Activated CD4-positive, alpha-beta memory T cell treated with anti-CD3 and anti-CD28 coated beads for 36 hours (primary cell): ENCODE data around the gene DELE1. TPM values are rescaled to one million over a fixed set of nuclear protein-coding genes. Genes with fewer than 3 reads are reported as not detected.

Experiments
- CTCF ChIA-PET: fragments of 350-600 bp; sonication (Branson Sonifier 250); formaldehyde crosslinking; loops from one replicate; lab custom pipeline; 2021; ENCODE audit warnings: antibody characterized with exemption, inconsistent platforms; lab: Charles Lee
- POLR2A ChIA-PET: fragments of 350-600 bp; sonication (Branson Sonifier 250); formaldehyde crosslinking; loops from one replicate; lab custom pipeline; 2021; ENCODE audit warnings: antibody characterized with exemption; lab: Charles Lee
- DNase-seq: peaks from one replicate; pipeline ENCODE4 v3.0.0-alpha.2; 2020
- H3K27ac Mint-ChIP-seq: one replicate; pipeline ENCODE4 v1.8.0; 2021; ENCODE audit warnings: mixed read lengths
- H3K27me3 Mint-ChIP-seq: one replicate; pipeline ENCODE4 v1.8.0; 2021; ENCODE audit warnings: mixed read lengths
- H3K36me3 Mint-ChIP-seq: one replicate; pipeline ENCODE4 v1.8.0; 2021; ENCODE audit warnings: mixed read lengths
- H3K4me1 Mint-ChIP-seq: one replicate; pipeline ENCODE4 v1.8.0; 2021; ENCODE audit warnings: low read depth, mixed read lengths
- H3K4me3 Mint-ChIP-seq: one replicate; pipeline ENCODE4 v1.8.0; 2021; ENCODE audit warnings: mild to moderate bottlenecking, mixed read lengths
- H3K9me3 Mint-ChIP-seq: one replicate; pipeline ENCODE4 v1.8.0; 2021; ENCODE audit warnings: mixed read lengths
- intact Hi-C: fragments of 100-400 bp; cut with micrococcal nuclease; formaldehyde crosslinking; loops from one replicate; pipeline ENCODE4 v1.15.1; 2023
- total RNA-seq, 2 experiments: library from RNA; stranded (reverse); gene quantifications; one replicate each; pipeline ENCODE4 v1.2.3, GENCODE V29; 2021

The DELE1 gene, protein sequence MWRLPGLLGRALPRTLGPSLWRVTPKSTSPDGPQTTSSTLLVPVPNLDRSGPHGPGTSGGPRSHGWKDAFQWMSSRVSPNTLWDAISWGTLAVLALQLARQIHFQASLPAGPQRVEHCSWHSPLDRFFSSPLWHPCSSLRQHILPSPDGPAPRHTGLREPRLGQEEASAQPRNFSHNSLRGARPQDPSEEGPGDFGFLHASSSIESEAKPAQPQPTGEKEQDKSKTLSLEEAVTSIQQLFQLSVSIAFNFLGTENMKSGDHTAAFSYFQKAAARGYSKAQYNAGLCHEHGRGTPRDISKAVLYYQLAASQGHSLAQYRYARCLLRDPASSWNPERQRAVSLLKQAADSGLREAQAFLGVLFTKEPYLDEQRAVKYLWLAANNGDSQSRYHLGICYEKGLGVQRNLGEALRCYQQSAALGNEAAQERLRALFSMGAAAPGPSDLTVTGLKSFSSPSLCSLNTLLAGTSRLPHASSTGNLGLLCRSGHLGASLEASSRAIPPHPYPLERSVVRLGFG
- 10 to 100 TPM; 49.3 to 51.5 TPM for total RNA-seq

DNA sequence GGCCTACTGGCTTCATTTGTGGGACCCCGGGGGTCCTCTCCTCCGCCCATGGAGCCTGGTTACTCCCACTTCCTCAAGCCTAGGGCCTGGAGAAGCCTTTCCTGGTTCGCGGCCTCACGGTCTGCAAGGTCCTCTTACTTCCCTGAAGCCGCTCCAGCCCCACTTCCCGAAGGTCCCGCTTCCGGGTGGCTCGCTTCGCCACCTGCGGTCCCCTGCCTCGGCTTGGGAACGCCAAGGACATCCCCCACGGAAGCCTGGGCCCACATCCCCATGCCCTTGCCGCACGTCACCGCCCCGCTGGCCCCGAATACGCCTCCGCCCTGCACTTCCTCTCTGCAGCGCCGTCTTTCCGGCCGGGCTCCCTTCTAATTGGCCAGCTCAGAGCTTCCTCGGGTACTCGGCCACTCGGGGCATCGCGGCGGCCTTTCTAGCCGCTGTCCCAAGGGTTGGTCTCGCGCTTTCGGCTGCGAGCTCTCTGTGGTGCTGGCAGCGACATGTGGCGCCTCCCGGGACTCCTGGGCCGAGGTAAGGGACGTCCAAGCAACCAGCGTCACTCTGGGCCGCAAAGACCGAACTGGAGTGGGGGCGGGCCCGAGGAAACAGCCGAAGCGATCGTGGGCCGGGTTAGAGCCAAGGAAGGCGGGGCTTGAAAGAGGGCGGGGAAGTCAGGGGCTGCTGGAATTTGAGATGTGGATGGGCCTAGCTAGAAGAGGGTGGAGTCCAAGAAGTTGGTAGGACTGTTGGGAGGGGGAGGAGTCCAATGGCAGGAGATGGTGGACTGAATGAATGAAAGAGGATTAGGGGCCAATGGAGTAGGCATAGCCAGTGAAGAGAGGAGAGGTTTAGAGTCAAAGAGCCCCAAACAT is at the start of gene DELE1:
Gene DELE1, plus strand, starts transcription at position 424 of the 866 bp plus-strand sequence. Its CDS starts 71 bp downstream, at position 495.
- peaks cover 26% of the 10 kb centered on the region for H3K36me3 Mint-ChIP-seq
- H3K4me3 Mint-ChIP-seq = peak within 1 kb of the TSS; percentile 80

DNA sequence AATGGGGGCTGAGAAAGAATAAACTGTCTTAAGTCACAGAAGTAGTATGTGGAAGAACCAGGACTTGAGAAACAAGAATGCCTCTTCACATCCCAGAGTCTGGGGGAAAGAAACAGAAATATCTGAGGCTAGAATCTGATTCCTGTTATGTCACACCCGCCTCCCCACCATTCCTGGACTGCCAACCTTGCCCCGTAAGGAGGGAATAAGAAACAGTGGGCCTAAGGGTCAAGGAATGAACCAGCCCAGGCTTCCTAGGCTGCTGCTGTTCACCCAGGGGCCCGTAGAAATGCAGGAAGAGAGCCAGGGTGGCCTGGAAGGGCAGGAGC is 49.8 kb upstream of the DELE1 start:
- ChIA-PET CTCF (no interaction called here), POLR2A (no interaction called here)
- intact Hi-C loops = no loop called here
- H3K27ac Mint-ChIP-seq = no peak overlapping the region
- no peaks in the 10 kb centered on the region for H3K36me3 Mint-ChIP-seq
- H3K9me3 Mint-ChIP-seq = no peaks in the 10 kb centered on the region
- peaks cover 58% of the 10 kb centered on the region for H3K27me3 Mint-ChIP-seq
- H3K4me3 Mint-ChIP-seq = no peak overlapping the region
- no peak for DNase-seq
- H3K4me1 Mint-ChIP-seq = peaks cover 16% of the 10 kb centered on the region

More for the DNA sequence above, at the start of gene DELE1:
- CTCF ChIA-PET = interaction anchor here (0.6 to 3.8 kb wide), 12 partner anchors 37 to 359 kb away, joined by 3 to 32 read pairs (median 4); partner anchors contain the start of genes PCDH1 and RNF14
- peak within 1 kb of the TSS; percentile 96 for H3K27ac Mint-ChIP-seq
- intact Hi-C loops = loop anchor here (1.0 kb wide), 3 partner anchors 37 to 230 kb away; partner anchors contain the start of gene RNF14
- H3K27me3 Mint-ChIP-seq = no peaks in the 10 kb centered on the region
- H3K4me1 Mint-ChIP-seq = peaks cover 18% of the 10 kb centered on the region
- POLR2A ChIA-PET = interaction anchor here (1.1 to 1.6 kb wide), 9 partner anchors 17 to 432 kb away, joined by 3 to 10 read pairs (median 5); partner anchors contain the start of genes FCHSD1, PCDH12 and RNF14
- H3K9me3 Mint-ChIP-seq = no peaks in the 10 kb centered on the region
- DNase-seq = peak; percentile 96

DNA sequence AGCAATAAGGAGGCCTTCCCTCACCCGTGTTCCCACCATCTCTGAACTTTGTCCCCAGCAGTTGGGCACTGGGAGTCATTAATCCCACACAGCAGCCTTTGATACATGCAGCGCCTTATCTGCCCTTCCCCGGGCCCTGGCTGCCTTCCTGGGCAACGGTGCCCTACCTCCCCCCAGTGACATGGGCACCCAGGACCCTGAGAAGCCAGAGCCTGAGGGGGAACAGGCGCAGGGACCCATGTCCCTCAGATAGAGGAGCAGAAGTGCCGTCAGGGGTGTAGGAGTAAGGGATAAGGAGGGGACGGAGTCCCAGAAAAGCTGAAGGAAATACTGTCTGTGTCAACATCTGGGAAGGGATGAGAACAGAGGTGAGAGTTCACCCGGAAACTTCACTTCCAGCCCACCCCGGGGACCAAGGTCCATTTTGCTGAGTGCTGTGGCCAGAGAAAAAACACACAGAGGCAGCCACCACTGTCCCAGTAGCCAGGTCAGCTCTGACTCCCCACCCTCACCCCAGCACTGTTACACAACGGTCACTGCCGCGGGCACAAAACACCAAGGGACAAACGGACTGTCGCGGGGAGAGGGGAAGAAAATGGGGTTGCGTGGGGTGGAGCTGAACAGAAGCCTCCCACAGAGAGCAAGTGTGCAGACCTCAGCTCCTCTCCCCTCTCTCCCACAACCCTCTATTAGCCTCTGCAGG is 49.3 kb upstream of the DELE1 start:
- DNase-seq = no peak

DNA sequence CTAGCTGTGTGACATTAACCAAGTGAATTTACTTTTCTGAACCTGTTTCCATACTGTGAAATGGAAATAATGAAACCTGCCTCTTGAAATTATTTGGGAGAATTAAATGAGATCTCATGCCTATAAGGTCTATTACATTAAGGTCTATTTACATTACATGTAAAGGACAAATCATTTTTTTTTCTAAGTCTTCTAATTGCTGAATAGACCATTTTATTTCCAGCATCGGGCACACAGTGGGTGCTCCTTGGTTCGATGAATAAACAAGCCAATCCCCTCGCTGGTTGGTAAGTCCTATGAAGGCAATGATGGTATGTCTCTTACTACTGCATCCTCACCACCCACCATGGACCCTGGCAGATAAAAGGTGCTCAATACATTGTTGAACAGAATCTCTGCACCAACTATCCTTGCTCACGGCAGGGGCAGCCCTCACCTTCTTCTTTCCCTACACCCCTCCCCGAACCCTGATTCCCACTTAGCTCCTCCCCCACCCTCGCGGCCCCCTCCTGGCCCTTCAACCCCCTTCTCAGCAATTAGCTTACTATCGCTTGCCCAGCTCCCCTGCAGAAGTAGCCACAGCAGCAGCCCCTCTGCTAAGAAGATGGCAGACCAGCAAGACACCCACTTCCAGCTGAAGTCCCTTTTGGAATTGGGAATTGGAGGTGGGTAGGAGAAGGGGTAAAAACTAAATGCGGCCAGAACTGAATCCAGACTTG is 48.5 kb upstream of the DELE1 start:
- Mint-ChIP-seq H3K27ac (no peak overlapping the region), H3K9me3 (no peaks in the 10 kb centered on the region), H3K4me3 (no peak overlapping the region), H3K4me1 (peaks cover 21% of the 10 kb centered on the region), H3K36me3 (no peaks in the 10 kb centered on the region), H3K27me3 (peaks cover 65% of the 10 kb centered on the region)
- intact Hi-C loops = no loop called here
- ChIA-PET POLR2A (interaction anchor here (0.6 to 1.0 kb wide), 2 partner anchors 182 to 495 kb away, joined by 3 read pairs; no protein-coding TSS in a partner anchor), CTCF (interaction anchor here (1.2 to 1.6 kb wide), 3 partner anchors 86 to 184 kb away, joined by 4 to 6 read pairs (median 5); no protein-coding TSS in a partner anchor)
- no peak for DNase-seq

More for the DNA sequence above, 49.3 kb upstream of the DELE1 start:
- Mint-ChIP-seq H3K27me3 (peaks cover 62% of the 10 kb centered on the region), H3K36me3 (no peaks in the 10 kb centered on the region), H3K4me1 (peaks cover 21% of the 10 kb centered on the region), H3K4me3 (no peak overlapping the region), H3K9me3 (no peaks in the 10 kb centered on the region), H3K27ac (no peak overlapping the region)
- ChIA-PET CTCF (interaction anchor here (1.2 to 1.6 kb wide), 3 partner anchors 87 to 183 kb away, joined by 4 to 6 read pairs (median 5); no protein-coding TSS in a partner anchor), POLR2A (no interaction called here)
- intact Hi-C loops = no loop called here

DNA sequence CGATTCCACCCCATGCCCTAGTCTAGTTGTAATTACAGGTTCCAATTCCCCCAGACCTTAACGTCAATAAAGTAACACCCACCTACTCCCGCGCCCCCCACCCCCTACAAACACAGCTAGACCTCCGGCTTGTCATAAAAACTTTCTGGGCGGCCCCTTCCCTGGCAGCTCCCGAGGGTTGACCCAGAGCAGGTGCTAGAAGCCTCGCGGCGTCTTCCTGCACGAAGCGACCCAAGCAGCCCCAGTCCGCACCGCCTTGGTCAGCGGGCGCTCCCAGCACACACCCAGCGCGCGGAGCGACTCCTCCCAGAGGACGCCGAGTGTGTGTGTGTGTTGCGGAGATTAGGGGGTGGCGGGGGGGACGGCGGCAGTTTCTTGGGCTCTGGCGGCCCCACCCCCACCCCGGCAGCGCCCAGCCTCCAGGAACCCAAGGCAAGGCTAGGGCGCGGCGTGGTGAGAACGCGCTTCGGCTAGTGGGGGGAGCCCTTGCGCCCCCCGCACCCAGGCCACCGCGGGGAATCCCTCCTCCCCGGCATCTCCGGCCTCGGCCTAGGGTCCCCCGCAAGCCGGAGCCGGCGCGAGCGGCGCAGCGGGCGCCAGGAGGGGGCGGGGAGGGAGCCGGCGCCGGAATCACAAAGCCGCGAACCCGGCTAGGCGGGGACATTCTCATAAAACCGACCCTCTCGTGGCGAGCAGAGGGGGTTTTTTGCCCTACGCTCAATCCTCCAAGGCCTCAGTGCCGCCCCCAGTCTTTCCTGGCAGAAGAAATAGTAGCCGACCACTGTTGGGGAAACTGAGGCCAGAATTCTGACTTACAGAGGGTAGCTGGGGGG is 47.7 kb upstream of the DELE1 start:
- Mint-ChIP-seq H3K36me3 (no peaks in the 10 kb centered on the region), H3K4me3 (no peak overlapping the region), H3K9me3 (no peaks in the 10 kb centered on the region), H3K27ac (no peak overlapping the region), H3K4me1 (peaks cover 21% of the 10 kb centered on the region), H3K27me3 (peaks cover 67% of the 10 kb centered on the region)
- intact Hi-C loops = no loop called here
- CTCF ChIA-PET = interaction anchor here (1.2 to 7.7 kb wide), 6 partner anchors 65 to 185 kb away, joined by 4 to 263 read pairs (median 6); no protein-coding TSS in a partner anchor
- POLR2A ChIA-PET = interaction anchor here (0.6 to 1.0 kb wide), 2 partner anchors 183 to 494 kb away, joined by 3 read pairs; no protein-coding TSS in a partner anchor
- DNase-seq = no peak

DNA sequence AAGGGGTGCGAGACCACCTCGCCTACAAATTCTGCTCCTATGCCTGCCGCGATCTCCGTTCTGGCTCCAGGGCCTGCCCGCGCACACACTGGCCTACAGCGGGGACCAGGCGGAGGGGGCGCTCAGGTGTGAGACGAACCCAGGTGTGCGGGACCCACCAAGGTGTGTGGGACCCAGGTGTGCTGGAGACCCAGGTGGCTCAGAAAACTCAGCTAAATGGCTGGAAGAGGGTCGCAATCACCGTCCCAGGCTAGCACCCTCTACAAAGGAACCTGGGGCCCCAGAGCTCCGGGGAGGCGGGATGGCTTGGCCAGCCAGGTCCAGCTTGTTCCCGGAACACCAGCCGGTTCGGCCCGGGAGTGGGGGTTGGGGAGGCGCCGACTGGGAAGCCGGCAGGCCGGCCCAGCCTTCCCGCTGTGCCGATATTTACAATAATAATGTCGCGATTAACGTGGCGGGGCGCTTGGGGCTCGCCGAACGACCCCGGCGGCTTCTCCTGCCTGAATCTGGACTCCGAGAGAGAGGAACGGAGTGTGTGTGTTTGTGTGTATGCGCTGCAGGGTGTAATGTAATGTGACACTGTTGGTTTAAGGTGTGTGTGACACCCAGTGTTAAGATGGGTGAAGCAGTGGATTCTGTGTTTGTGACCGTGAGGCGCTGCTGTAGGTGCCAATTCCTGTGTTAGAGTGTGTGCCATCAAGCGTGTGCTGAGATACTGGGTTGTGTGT is 46.9 kb upstream of the DELE1 start:
- no peaks in the 10 kb centered on the region for H3K9me3 Mint-ChIP-seq
- intact Hi-C loops = no loop called here
- CTCF ChIA-PET = interaction anchor here (1.2 to 7.7 kb wide), 7 partner anchors 14 to 184 kb away, joined by 5 to 263 read pairs (median 40); partner anchors contain the start of genes DELE1 and PCDH12
- H3K36me3 Mint-ChIP-seq = no peaks in the 10 kb centered on the region
- H3K4me3 Mint-ChIP-seq = peak overlapping the region; percentile 4
- H3K4me1 Mint-ChIP-seq = peaks cover 21% of the 10 kb centered on the region
- H3K27me3 Mint-ChIP-seq = peaks cover 70% of the 10 kb centered on the region
- POLR2A ChIA-PET = interaction anchor here (3.1 kb wide), 1 partner anchor 184 kb away, joined by 19 read pairs; no protein-coding TSS in a partner anchor
- no peak overlapping the region for H3K27ac Mint-ChIP-seq
- DNase-seq = no peak

DNA sequence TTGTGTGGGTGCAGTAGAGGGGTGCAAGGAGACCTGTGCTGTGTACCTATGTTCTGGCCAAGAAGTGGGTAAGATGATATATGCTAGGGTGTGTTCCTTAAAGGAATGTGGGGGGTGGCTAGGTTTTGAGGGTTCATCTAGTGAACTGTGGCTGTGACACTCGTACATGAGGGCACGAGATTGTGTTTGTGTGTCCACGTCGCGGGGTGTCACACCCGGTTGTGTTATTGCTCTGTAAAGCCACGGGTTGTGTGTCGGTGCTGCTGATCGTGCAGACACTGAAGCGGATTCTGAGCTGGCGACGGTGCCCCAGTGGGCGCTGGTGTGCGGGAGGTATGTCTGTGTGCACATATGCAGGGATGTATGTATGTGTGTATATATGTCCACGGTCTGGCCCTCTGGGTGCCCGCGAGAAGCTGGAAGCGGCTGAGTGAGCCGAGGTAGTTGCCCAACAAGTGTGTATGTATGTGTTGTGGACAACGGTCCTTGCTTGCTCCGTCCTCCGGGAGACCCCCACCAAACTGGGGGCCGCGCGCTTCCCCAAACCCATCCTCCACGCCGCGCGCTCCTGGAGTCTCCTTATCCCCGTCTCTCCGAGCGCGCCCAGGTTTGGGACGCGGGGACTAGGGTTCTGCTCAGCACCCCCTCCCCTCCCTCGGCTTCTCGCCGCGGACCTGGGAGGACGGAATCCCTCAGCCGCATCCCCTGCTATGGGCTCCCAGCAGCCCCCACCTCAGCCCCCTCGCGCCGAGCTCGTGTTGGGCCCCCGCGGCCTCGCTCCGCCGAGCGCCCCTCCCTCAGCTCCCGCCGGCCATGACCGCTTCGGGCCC is 46.1 kb upstream of the DELE1 start:
- H3K27ac Mint-ChIP-seq = no peak overlapping the region
- DNase-seq = peak; percentile 44
- H3K36me3 Mint-ChIP-seq = no peaks in the 10 kb centered on the region
- ChIA-PET CTCF (interaction anchor here (1.0 to 7.7 kb wide), 16 partner anchors 13 to 311 kb away, joined by 3 to 263 read pairs (median 8); partner anchors contain the start of genes DELE1 and PCDH12), POLR2A (interaction anchor here (3.1 kb wide), 1 partner anchor 185 kb away, joined by 19 read pairs; no protein-coding TSS in a partner anchor)
- H3K9me3 Mint-ChIP-seq = no peaks in the 10 kb centered on the region
- H3K4me1 Mint-ChIP-seq = peaks cover 21% of the 10 kb centered on the region
- intact Hi-C loops = loop anchor here (2.0 kb wide), 1 partner anchor 83 kb away; no protein-coding TSS in a partner anchor
- H3K27me3 Mint-ChIP-seq = peaks cover 73% of the 10 kb centered on the region
- peak overlapping the region; percentile 49 for H3K4me3 Mint-ChIP-seq

DNA sequence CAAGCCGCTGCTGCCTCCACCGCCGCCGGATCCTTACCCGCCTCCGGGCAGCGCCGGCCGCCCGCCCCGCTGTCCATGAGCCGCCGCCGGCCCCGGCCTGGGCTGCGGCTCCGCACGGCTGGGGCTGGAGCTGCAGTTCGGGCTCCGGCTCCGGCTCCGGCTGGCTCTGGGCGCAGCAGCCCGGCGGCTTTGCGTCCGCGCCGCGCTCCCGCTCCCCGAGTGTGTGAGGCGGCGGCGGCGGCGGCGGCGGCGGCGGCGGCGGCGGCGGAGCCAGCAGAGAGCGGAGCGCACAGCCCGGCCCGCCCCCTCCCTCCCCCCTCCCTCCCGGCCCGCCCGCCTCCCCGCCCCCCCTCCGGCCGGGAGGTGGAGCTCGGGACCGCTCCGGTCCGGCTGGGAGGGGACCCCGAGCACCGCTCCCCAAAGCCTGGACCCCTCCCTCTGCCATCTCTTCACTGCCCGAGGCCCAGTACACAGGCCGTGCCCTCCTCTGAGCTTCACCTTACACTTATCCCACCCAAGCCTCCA is 45.4 kb upstream of the DELE1 start, which contains the start of gene PCDH1:
Gene PCDH1, minus strand, starts transcription at position 225 of the 525 bp plus-strand sequence. Its CDS starts 148 bp downstream, at position 77.
- POLR2A ChIA-PET = interaction anchor here (1.2 to 3.1 kb wide), 2 partner anchors 184 to 186 kb away, joined by 4 to 19 read pairs; no protein-coding TSS in a partner anchor

More for the DNA sequence above, 45.4 kb upstream of the DELE1 start, which contains the start of gene PCDH1:
- Mint-ChIP-seq H3K9me3 (no peaks in the 10 kb centered on the region), H3K27ac (no peak within 1 kb of the TSS), H3K36me3 (no peaks in the 10 kb centered on the region), H3K4me1 (peaks cover 21% of the 10 kb centered on the region), H3K27me3 (peaks cover 72% of the 10 kb centered on the region), H3K4me3 (peak within 1 kb of the TSS; percentile 59)
- intact Hi-C loops = loop anchor here (2.0 kb wide), 1 partner anchor 83 kb away; no protein-coding TSS in a partner anchor
- CTCF ChIA-PET = interaction anchor here (0.7 to 7.7 kb wide), 30 partner anchors 9 to 311 kb away, joined by 3 to 263 read pairs (median 7); partner anchors contain the start of genes DELE1 and PCDH12
- peak; percentile 24 for DNase-seq
